ENCODE results near the gene BIRC5. TPM values are rescaled to one million over a fixed set of nuclear protein-coding genes. Genes with fewer than 3 reads are reported as not detected.

The BIRC5 gene
- polyA plus RNA-seq, 1 donor (not counting 4 experiments of a cell fraction or from before 2014, with no cell fraction given): 11.5 TPM

- dilution Hi-C loops (cut with MboI; ENCODE audit: extremely low pct_ligation_motif_present, low sequenced_read_pairs): no loop called here
- no peaks in the 10 kb centered on the region for H3K4me1 ChIP-seq (ENCODE audit: control insufficient read depth, extremely low read depth, insufficient read depth, low read length)
- TF ChIP-seq CTCF (optimal IDR thresholded peaks at IDR 0.05 in 1 of 3, IDR thresholded peaks at IDR 0.05 in 1 of 3, conservative IDR thresholded peaks at IDR 0.05 in 1 of 3; ENCODE audit: extremely low read depth in 1 of 3, insufficient read depth in 2 of 3, low read length in 3 of 3): no peak
- TF ChIP-seq EZH2 (IDR thresholded peaks at IDR 0.05; ENCODE audit: low read length): no peak
- H3K9me3 ChIP-seq (ENCODE audit: control insufficient read depth, low read depth, low read length): no peaks in the 10 kb centered on the region
- no peak overlapping the region for H3K4me2 ChIP-seq (ENCODE audit: control insufficient read depth, extremely low read depth, insufficient read depth, low read depth, low read length)
- FAIRE-seq (no peak), DNase-seq (ENCODE audit: low read depth, low spot score) (no peak)
- H3K9me1 ChIP-seq (ENCODE audit: control insufficient read depth, extremely low read depth, insufficient read depth, low read length): no peaks in the 10 kb centered on the region
- H3K27me3 ChIP-seq (ENCODE audit: control insufficient read depth, extremely low read depth, insufficient read depth, low read length): no peaks in the 10 kb centered on the region
- no peaks in the 10 kb centered on the region for H3K79me2 ChIP-seq (ENCODE audit: control insufficient read depth, insufficient read depth, low read length)
- H3K27ac ChIP-seq (ENCODE audit: control insufficient read depth, insufficient read depth, low read length): no peak overlapping the region
- no peak overlapping the region for H3K9ac ChIP-seq (ENCODE audit: control insufficient read depth, extremely low read depth, insufficient read depth, low read length)
- H3K36me3 ChIP-seq (ENCODE audit: control insufficient read depth in 2 of 2, extremely low read depth in 1 of 2, insufficient read depth in 2 of 2, low read length in 2 of 2): peaks cover 0 to 6% of the 10 kb centered on the region in 2 experiments
- H2AFZ ChIP-seq (ENCODE audit: control insufficient read depth, low read length): no peak overlapping the region
- H4K20me1 ChIP-seq (ENCODE audit: control insufficient read depth, extremely low read depth, insufficient read depth, low read length): no peaks in the 10 kb centered on the region
- H3K4me3 ChIP-seq (ENCODE audit: control insufficient read depth in 2 of 3, extremely low read depth in 1 of 3, insufficient read depth in 2 of 3, low read depth in 1 of 3, low read length in 3 of 3): no peak overlapping the region
Observed at GRCh38 chr17:78208486-78208885, 5.6 kb upstream of the BIRC5 start.

- H3K4me3 ChIP-seq (ENCODE audit: control insufficient read depth in 2 of 3, extremely low read depth in 1 of 3, insufficient read depth in 2 of 3, low read depth in 1 of 3, low read length in 3 of 3): no peak overlapping the region
- H3K79me2 ChIP-seq (ENCODE audit: control insufficient read depth, insufficient read depth, low read length): peaks cover 10% of the 10 kb centered on the region
- dilution Hi-C loops (cut with MboI; ENCODE audit: extremely low pct_ligation_motif_present, low sequenced_read_pairs): no loop called here
- no peak overlapping the region for H3K27ac ChIP-seq (ENCODE audit: control insufficient read depth, insufficient read depth, low read length)
- no peak overlapping the region for H3K4me2 ChIP-seq (ENCODE audit: control insufficient read depth, extremely low read depth, insufficient read depth, low read depth, low read length)
- DNase-seq (ENCODE audit: low read depth, low spot score) (no peak), FAIRE-seq (no peak)
- H4K20me1 ChIP-seq (ENCODE audit: control insufficient read depth, extremely low read depth, insufficient read depth, low read length): no peaks in the 10 kb centered on the region
- no peaks in the 10 kb centered on the region for H3K9me1 ChIP-seq (ENCODE audit: control insufficient read depth, extremely low read depth, insufficient read depth, low read length)
- peaks cover 5% of the 10 kb centered on the region for H3K4me1 ChIP-seq (ENCODE audit: control insufficient read depth, extremely low read depth, insufficient read depth, low read length)
- no peaks in the 10 kb centered on the region for H3K36me3 ChIP-seq (ENCODE audit: control insufficient read depth in 2 of 2, extremely low read depth in 1 of 2, insufficient read depth in 2 of 2, low read length in 2 of 2)
- TF ChIP-seq CTCF (optimal IDR thresholded peaks at IDR 0.05 in 1 of 3, IDR thresholded peaks at IDR 0.05 in 1 of 3, conservative IDR thresholded peaks at IDR 0.05 in 1 of 3; ENCODE audit: extremely low read depth in 1 of 3, insufficient read depth in 2 of 3, low read length in 3 of 3): no peak
- no peak for TF ChIP-seq EZH2 (IDR thresholded peaks at IDR 0.05; ENCODE audit: low read length)
- H2AFZ ChIP-seq (ENCODE audit: control insufficient read depth, low read length): no peak overlapping the region
- H3K9ac ChIP-seq (ENCODE audit: control insufficient read depth, extremely low read depth, insufficient read depth, low read length): no peak overlapping the region
- no peaks in the 10 kb centered on the region for H3K27me3 ChIP-seq (ENCODE audit: control insufficient read depth, extremely low read depth, insufficient read depth, low read length)
- no peaks in the 10 kb centered on the region for H3K9me3 ChIP-seq (ENCODE audit: control insufficient read depth, low read depth, low read length)
Observed at GRCh38 chr17:78210111-78210510, 3.9 kb upstream of the BIRC5 start.

Data from keratinocyte (primary cell).